Activated CD4-positive, alpha-beta T cell treated with anti-CD3 and anti-CD28 coated beads for 36 hours (primary cell): ENCODE results near the gene OR6B3. TPM values are rescaled to one million over a fixed set of nuclear protein-coding genes. Genes with fewer than 3 reads are reported as not detected.

ENCODE experiments used
- ATAC-seq: fragments of 200-7000 bp; cut with Tn5 transposase; one replicate; pipeline ENCODE4 v1.10.0; 2021; ENCODE audit warnings: mild to moderate bottlenecking, moderate library complexity
- CTCF ChIA-PET: fragments of 350-600 bp; sonication (Branson Sonifier 250); formaldehyde crosslinking; loops from one replicate; lab custom pipeline; 2021; ENCODE audit warnings: antibody characterized with exemption; lab: Charles Lee
- POLR2A ChIA-PET: fragments of 350-600 bp; sonication (Branson Sonifier 250); formaldehyde crosslinking; loops from one replicate; lab custom pipeline; 2021; ENCODE audit warnings: antibody characterized with exemption, inconsistent platforms; lab: Charles Lee
- DNase-seq: peaks from one replicate; pipeline ENCODE4 v3.0.0-alpha.2; 2020
- H3K27ac Mint-ChIP-seq: one replicate; pipeline ENCODE4 v1.8.0; 2021; ENCODE audit warnings: mixed read lengths
- H3K27me3 Mint-ChIP-seq: one replicate; pipeline ENCODE4 v1.8.0; 2021; ENCODE audit warnings: mixed read lengths
- H3K36me3 Mint-ChIP-seq: one replicate; pipeline ENCODE4 v1.8.0; 2021; ENCODE audit warnings: low read depth, mixed read lengths
- H3K4me1 Mint-ChIP-seq: one replicate; pipeline ENCODE4 v1.8.0; 2021; ENCODE audit warnings: mixed read lengths
- H3K4me3 Mint-ChIP-seq: one replicate; pipeline ENCODE4 v1.8.0; 2021; ENCODE audit warnings: mild to moderate bottlenecking, moderate library complexity, mixed read lengths
- H3K9me3 Mint-ChIP-seq: one replicate; pipeline ENCODE4 v1.8.0; 2021; ENCODE audit warnings: low read depth, mixed read lengths
- intact Hi-C, 2 experiments: fragments of 100-400 bp; cut with DNase I in 1 of 2; cut with micrococcal nuclease in 1 of 2; formaldehyde crosslinking; loops; one replicate each; pipeline versions ENCODE4 v1.14.2 to v1.15.1; 2022 to 2024; cut with DNase I, micrococcal nuclease
- total RNA-seq, 2 experiments: library from RNA; stranded (reverse); gene quantifications; one replicate each; pipeline ENCODE4 v1.2.3, GENCODE V29; 2021

OR6B3 gene
- total RNA-seq, 2 experiments from 2014 or later, result not detected

DNA sequence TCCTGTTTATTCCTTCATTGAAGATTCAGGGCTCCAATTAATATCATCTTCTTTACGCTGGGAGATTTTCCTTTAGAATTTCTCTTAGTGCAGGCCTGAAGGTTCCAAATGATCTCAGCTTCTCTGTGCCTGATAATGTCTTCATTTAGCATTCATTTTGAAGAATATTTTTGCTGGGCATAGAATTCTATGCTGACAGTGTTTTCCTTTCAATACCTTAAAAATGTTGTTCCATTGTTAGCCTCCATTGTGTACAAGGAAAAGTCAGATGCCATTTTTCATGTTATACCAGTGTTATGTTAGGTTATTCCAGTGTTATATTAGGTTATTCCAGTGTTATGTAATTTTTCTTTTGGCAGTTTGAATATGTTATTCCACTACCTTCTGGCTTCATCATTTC is 14.9 kb upstream of the OR6B3 start:
- H3K4me1 Mint-ChIP-seq, result no peaks in the 10 kb centered on the region
- H3K27ac Mint-ChIP-seq, result no peak overlapping the region
- no peak for ATAC-seq
- intact Hi-C loops, result loop anchor here in 1 of 2 experiments (10.0 kb wide), 1 partner anchor 367 kb away; the partner anchor contains the start of gene GPC1
- H3K9me3 Mint-ChIP-seq, result peaks cover 6% of the 10 kb centered on the region
- no peaks in the 10 kb centered on the region for H3K36me3 Mint-ChIP-seq
- CTCF ChIA-PET, result no interaction called here
- no peak overlapping the region for H3K4me3 Mint-ChIP-seq
- peaks cover 18% of the 10 kb centered on the region for H3K27me3 Mint-ChIP-seq
- DNase-seq, result no peak
- POLR2A ChIA-PET, result no interaction called here

DNA sequence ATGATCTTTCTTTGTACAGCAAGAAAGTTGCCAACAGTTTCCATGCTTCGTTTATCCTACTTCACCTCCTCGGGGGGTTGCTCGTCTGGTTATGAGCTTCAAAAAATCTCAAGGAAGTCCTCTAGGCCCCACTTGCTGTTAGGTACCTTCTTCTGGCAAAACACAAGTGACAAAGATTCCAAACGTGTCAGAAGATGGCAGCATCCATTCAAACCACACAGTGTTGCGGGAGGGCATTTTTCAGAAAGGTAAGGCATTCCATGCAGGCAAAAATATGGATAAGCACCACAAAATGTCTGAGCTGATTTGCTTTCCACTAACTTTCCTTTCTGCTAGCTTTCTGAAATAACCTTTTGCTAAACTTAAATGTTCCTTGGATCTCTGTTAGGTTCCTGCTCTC is 13.2 kb upstream of the OR6B3 start:
- peaks cover 6% of the 10 kb centered on the region for H3K9me3 Mint-ChIP-seq
- no peaks in the 10 kb centered on the region for H3K4me1 Mint-ChIP-seq
- ATAC-seq (no peak), DNase-seq (no peak)
- POLR2A ChIA-PET, result no interaction called here
- no peak overlapping the region for H3K27ac Mint-ChIP-seq
- no peaks in the 10 kb centered on the region for H3K36me3 Mint-ChIP-seq
- H3K4me3 Mint-ChIP-seq, result no peak overlapping the region
- intact Hi-C loops, result loop anchor here in 1 of 2 experiments (10.0 kb wide), 1 partner anchor 368 kb away; the partner anchor contains the start of gene GPC1
- peaks cover 16% of the 10 kb centered on the region for H3K27me3 Mint-ChIP-seq
- CTCF ChIA-PET, result interaction anchor here (0.7 to 1.9 kb wide), 4 partner anchors 8 to 154 kb away, joined by 3 to 8 read pairs (median 4); no protein-coding TSS in a partner anchor

DNA sequence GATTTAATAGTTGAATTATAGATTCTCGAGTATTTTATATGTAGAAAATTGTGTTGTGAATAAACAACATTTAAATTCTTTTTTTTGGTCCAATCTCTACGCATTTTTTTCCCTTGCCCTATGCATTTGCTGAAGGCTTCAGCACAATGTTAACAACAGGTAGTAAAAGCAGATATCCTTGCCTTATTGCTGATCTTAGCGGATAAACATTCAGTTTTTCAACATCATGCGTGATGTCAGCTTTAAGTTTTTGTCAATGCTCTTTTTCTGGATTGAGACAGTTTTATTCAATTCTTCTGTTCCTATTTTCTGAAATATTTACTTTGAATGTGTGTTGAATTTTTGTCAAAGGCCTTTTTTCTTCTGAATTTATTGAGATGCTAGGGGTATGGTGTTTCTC is 11.6 kb upstream of the OR6B3 start:
- POLR2A ChIA-PET, result no interaction called here
- DNase-seq (no peak), ATAC-seq (no peak)
- peaks cover 6% of the 10 kb centered on the region for H3K9me3 Mint-ChIP-seq
- intact Hi-C loops, result loop anchor here in 1 of 2 experiments (10.0 kb wide), 1 partner anchor 370 kb away; the partner anchor contains the start of gene GPC1
- no peak overlapping the region for H3K4me3 Mint-ChIP-seq
- peaks cover 16% of the 10 kb centered on the region for H3K27me3 Mint-ChIP-seq
- no peaks in the 10 kb centered on the region for H3K36me3 Mint-ChIP-seq
- CTCF ChIA-PET, result interaction anchor here (1.9 kb wide), 1 partner anchor 78 kb away, joined by 8 read pairs; no protein-coding TSS in a partner anchor
- no peak overlapping the region for H3K27ac Mint-ChIP-seq
- no peaks in the 10 kb centered on the region for H3K4me1 Mint-ChIP-seq

DNA sequence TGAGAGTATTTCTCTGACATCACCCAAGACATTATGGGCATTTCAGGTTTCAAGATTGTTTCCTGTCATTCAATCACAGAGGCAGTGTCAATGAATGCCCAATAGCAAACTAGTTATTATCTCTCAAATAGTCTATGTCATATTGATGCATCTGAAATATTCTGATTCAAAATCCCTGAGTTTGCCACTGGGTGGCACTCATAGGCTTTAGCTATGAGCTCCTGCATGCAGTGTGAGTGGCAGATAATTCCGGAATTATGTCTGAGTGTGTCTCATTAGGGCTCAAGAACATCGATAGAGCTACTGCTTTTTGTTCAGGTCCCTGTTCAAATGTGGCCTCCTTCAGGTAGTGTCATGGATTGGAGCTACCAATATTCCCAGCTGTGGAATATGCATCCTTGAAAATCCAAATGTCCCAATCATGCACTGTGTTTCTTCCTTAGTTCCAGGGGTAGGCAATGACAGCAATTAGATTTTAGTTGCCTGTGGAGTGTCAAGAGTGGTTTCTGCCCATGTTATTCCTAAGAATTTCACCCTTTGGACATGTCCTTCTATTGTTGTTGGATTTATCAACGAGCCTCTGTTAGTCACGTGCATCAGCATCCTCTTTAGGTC is 7.8 kb upstream of the OR6B3 start:
- Mint-ChIP-seq H3K27ac (no peak overlapping the region), H3K27me3 (peaks cover 17% of the 10 kb centered on the region), H3K9me3 (no peaks in the 10 kb centered on the region), H3K36me3 (no peaks in the 10 kb centered on the region), H3K4me1 (no peaks in the 10 kb centered on the region), H3K4me3 (no peak overlapping the region)
- CTCF ChIA-PET, result interaction anchor here (0.7 to 4.2 kb wide), 17 partner anchors 9 to 375 kb away, joined by 3 to 119 read pairs (median 5); partner anchors contain the start of gene OTOS
- ATAC-seq (peak; percentile 72), DNase-seq (peak; percentile 67)
- intact Hi-C loops, result loop anchor here (1.0 to 10.0 kb wide), 2 partner anchors 82 to 374 kb away; partner anchors contain the start of gene GPC1 (in 1 of the 2)
- POLR2A ChIA-PET, result no interaction called here

DNA sequence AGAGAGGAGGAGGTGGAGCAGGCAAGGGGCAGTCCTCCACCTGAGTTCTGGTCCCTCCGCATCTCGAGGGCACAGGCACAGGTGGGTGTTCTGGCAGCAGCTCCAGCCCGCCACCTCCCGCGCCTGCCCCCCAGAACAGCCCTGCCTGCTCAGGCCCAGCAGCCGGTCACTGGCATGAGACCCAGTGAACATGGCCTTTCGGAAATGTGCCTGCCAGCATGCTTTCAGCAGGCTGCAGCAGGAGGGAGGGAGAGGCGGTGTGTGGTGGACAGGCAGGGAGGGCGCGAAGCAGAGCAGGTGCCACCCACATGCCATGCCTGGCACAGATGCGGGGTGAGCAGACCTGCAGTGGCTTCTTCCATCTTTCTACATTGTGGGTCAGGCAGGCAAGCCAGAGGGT is 3.4 kb upstream of the OR6B3 start:
- ChIA-PET POLR2A (no interaction called here), CTCF (no interaction called here)
- intact Hi-C loops, result no loop called here
- H3K4me3 Mint-ChIP-seq, result no peak overlapping the region
- peaks cover 32% of the 10 kb centered on the region for H3K27me3 Mint-ChIP-seq
- no peaks in the 10 kb centered on the region for H3K36me3 Mint-ChIP-seq
- no peaks in the 10 kb centered on the region for H3K4me1 Mint-ChIP-seq
- DNase-seq (no peak), ATAC-seq (no peak)
- no peaks in the 10 kb centered on the region for H3K9me3 Mint-ChIP-seq
- no peak overlapping the region for H3K27ac Mint-ChIP-seq

DNA sequence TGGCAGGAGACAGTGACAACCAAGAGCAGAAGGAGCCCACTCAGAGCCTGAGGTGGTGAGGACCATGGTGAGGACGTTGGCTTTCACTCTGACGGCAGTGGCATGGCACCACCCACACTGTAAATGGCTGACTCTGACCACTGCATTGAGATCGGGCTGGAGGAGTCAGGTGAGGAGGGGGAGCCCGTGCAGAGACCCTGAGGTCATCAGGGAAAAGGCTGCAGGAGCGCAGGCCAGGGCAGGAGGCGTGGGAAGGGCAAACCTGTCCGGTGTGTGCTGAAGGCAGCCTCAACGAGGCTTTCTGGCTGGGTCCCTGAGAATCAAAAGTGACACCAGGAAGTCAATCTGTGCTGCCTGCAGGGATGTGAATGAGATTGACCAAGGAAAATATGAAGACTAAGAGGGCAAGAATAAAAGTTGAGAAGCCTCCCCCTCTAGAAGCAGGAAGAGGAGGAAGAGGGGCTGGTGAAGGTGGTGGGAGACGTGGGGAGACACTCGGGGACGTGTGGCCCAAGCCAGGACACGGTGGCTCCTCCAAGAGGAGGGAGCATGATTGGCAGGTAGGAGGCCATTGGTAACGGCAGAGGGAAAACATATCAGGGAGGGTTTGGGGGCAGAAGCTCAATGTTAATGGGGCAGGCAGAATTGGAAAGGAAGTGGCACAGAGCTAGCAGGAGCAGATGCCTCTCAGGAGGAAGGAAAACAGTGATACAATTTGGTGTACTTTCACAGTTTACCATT is 2.0 kb upstream of the OR6B3 start:
- intact Hi-C loops, result no loop called here
- ChIA-PET CTCF (no interaction called here), POLR2A (no interaction called here)
- peaks cover 32% of the 10 kb centered on the region for H3K27me3 Mint-ChIP-seq
- DNase-seq (no peak), ATAC-seq (no peak)
- H3K4me1 Mint-ChIP-seq, result no peaks in the 10 kb centered on the region
- H3K9me3 Mint-ChIP-seq, result no peaks in the 10 kb centered on the region
- H3K27ac Mint-ChIP-seq, result no peak overlapping the region
- H3K4me3 Mint-ChIP-seq, result no peak overlapping the region
- H3K36me3 Mint-ChIP-seq, result no peaks in the 10 kb centered on the region

DNA sequence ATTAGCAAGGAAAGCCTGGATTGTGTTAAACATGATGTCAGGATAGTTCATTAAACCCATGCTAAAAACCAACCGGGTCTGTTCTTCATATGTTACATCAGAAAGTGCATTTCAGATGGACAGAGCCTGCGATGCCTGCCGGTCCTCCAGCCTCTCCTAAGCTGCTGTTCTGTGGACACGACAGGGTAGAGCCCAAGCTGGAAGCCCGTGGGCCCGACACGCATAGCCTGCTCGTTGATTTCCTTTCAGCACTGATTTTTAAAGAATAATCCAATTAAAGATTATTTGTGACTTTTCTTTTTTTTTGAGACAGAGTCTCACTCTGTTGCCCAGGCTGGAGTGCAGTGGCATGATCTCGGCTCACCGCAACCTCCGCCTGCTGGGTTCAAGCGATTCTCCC is 797 bp downstream of the OR6B3 start:
- intact Hi-C loops, result no loop called here
- no peaks in the 10 kb centered on the region for H3K9me3 Mint-ChIP-seq
- H3K27me3 Mint-ChIP-seq, result peaks cover 41% of the 10 kb centered on the region
- no peaks in the 10 kb centered on the region for H3K36me3 Mint-ChIP-seq
- ATAC-seq (no peak), DNase-seq (no peak)
- POLR2A ChIA-PET, result interaction anchor here (0.6 kb wide), 1 partner anchor 1099 kb away, joined by 3 read pairs; no protein-coding TSS in a partner anchor
- no peaks in the 10 kb centered on the region for H3K4me1 Mint-ChIP-seq
- no peak overlapping the region for H3K27ac Mint-ChIP-seq
- CTCF ChIA-PET, result interaction anchor here (1.0 to 1.7 kb wide), 3 partner anchors 9 to 100 kb away, joined by 3 to 8 read pairs (median 3); no protein-coding TSS in a partner anchor
- no peak overlapping the region for H3K4me3 Mint-ChIP-seq

DNA sequence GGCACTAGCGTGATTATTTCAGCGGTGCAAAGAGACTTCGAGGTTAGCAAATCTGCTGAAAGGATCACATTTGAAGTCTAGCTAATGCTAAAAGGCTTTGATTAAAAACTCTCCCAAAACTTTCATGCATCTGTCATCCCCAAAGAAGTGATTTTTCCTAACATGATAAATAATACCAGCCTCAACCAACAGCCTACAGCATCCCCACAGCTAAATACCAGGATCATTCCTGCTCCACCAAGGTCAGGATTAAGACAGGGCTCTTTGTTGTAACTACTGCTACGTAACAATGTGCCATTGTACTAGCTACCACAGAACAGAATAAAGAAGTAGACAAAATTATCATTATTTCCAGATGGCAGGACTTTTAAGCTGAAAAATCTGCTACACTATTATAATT is 1.6 kb downstream of the OR6B3 start:
- H3K27me3 Mint-ChIP-seq, result peaks cover 40% of the 10 kb centered on the region
- intact Hi-C loops, result no loop called here
- ChIA-PET POLR2A (interaction anchor here (0.6 kb wide), 1 partner anchor 1098 kb away, joined by 3 read pairs; no protein-coding TSS in a partner anchor), CTCF (interaction anchor here (0.9 to 1.7 kb wide), 3 partner anchors 9 to 101 kb away, joined by 3 to 8 read pairs (median 3); no protein-coding TSS in a partner anchor)
- no peaks in the 10 kb centered on the region for H3K4me1 Mint-ChIP-seq
- no peak overlapping the region for H3K4me3 Mint-ChIP-seq
- H3K36me3 Mint-ChIP-seq, result no peaks in the 10 kb centered on the region
- DNase-seq, result no peak
- no peaks in the 10 kb centered on the region for H3K9me3 Mint-ChIP-seq
- no peak for ATAC-seq
- H3K27ac Mint-ChIP-seq, result no peak overlapping the region

DNA sequence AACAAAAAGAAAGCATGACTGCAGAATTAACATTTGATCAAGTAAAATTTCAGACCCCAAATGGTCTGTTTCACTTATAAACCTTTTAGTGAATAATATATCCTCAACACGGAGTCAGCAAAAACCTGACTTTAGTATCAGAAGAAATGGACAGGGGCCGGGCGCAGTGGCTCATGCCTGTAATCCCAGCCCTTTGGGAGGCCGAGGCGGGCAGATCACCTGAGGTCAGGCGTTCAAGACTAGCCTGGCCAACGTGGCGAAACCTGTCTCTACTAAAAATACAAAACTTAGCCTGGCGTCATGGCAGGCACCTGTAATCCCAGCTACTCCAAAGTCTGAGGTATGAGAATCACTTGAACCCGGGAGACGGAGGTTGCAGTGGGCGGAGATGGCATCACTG is 3.0 kb downstream of the OR6B3 start:
- Mint-ChIP-seq H3K36me3 (no peaks in the 10 kb centered on the region), H3K4me1 (no peaks in the 10 kb centered on the region), H3K9me3 (no peaks in the 10 kb centered on the region), H3K27ac (no peak overlapping the region), H3K27me3 (peaks cover 34% of the 10 kb centered on the region), H3K4me3 (no peak overlapping the region)
- intact Hi-C loops, result no loop called here
- ChIA-PET CTCF (no interaction called here), POLR2A (no interaction called here)
- no peak for ATAC-seq
- no peak for DNase-seq

DNA sequence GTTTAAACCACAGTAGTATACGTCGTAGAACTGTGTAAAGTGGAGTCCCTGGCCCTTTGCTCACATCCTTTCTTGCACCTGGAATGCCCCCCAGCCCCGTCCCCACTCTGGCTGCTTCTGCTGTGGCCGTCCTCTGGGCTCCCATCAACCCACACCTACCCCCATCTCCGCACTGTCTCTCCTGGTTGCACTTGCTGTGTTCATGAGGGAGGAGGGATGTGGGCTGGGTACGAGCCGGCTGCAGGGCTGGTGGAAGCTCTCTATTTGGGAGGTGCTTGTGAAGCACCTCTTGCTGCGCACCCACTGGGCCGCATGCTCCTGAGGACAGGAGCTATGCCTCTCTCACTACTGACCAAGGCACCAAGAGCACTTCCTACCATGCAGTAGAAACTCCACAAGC is 5.1 kb downstream of the OR6B3 start:
- POLR2A ChIA-PET, result interaction anchor here (0.6 kb wide), 1 partner anchor 109 kb away, joined by 3 read pairs; no protein-coding TSS in a partner anchor
- CTCF ChIA-PET, result interaction anchor here (1.1 kb wide), 1 partner anchor 54 kb away, joined by 3 read pairs; no protein-coding TSS in a partner anchor
- Mint-ChIP-seq H3K4me3 (no peak overlapping the region), H3K27me3 (peaks cover 26% of the 10 kb centered on the region), H3K4me1 (no peaks in the 10 kb centered on the region), H3K9me3 (no peaks in the 10 kb centered on the region), H3K27ac (no peak overlapping the region), H3K36me3 (no peaks in the 10 kb centered on the region)
- ATAC-seq (no peak), DNase-seq (no peak)
- intact Hi-C loops, result no loop called here

DNA sequence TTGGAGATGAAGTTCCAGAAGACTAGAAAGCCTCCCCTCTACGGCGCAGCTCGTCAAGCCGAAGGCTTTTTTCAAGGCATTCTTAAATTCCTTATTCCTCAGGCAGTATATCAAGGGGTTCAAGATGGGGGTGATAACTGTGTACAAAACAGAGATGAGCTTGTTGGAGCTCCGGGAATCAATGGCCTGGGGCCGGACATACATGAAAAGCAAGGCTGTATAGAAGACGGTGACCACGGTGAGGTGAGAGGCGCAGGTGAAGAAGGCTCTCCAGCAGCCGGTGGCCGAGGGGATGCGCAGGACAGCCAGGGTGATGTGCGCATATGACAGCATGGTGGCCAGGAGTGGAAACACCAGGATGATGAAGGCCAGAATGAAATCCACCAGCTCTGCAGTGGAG is 8.2 kb downstream of the OR6B3 start:
- ATAC-seq (no peak), DNase-seq (no peak)
- ChIA-PET POLR2A (interaction anchor here (0.7 kb wide), 1 partner anchor 474 kb away, joined by 4 read pairs; no protein-coding TSS in a partner anchor), CTCF (no interaction called here)
- Mint-ChIP-seq H3K9me3 (no peaks in the 10 kb centered on the region), H3K4me1 (no peaks in the 10 kb centered on the region), H3K36me3 (no peaks in the 10 kb centered on the region), H3K4me3 (no peak overlapping the region), H3K27ac (no peak overlapping the region), H3K27me3 (peaks cover 28% of the 10 kb centered on the region)
- intact Hi-C loops, result no loop called here
